Mucosa of stomach (tissue), 1 donor: Measurements from ENCODE around the gene PAF1.
A peak's percentile ranks its signal among the peaks of the same experiment; 100 is the strongest.
"Not testable (repeated sequence)": the region's sequence is repeated elsewhere in the genome, so short reads cannot be mapped to it uniquely, and the experiment has no call there.

Source experiments
- H3K27me3 ChIP-seq: one replicate; pipeline ENCODE4 v1.7.0; 2013; ENCODE audit warnings: mild to moderate bottlenecking, low read length; ENCODE audit not compliant: control insufficient read depth, insufficient read depth
- H3K36me3 ChIP-seq: one replicate; pipeline ENCODE4 v1.7.0; 2013; ENCODE audit warnings: low read length; ENCODE audit not compliant: control insufficient read depth, insufficient read depth
- H3K4me1 ChIP-seq: one replicate; pipeline ENCODE4 v1.7.0; 2013; ENCODE audit warnings: mild to moderate bottlenecking, low read length; ENCODE audit not compliant: control insufficient read depth, insufficient read depth
- H3K4me3 ChIP-seq: one replicate; pipeline ENCODE4 v1.7.0; 2013; ENCODE audit warnings: low read length
- H3K9ac ChIP-seq: one replicate; pipeline ENCODE4 v1.7.0; 2013; ENCODE audit warnings: mild to moderate bottlenecking, low read length, moderate library complexity
- H3K9me3 ChIP-seq: one replicate; pipeline ENCODE4 v1.7.0; 2013; ENCODE audit warnings: mild to moderate bottlenecking, low read length, moderate library complexity; ENCODE audit not compliant: control insufficient read depth
- donor health status: Pancreatic carcinoma.

The PAF1 gene

DNA sequence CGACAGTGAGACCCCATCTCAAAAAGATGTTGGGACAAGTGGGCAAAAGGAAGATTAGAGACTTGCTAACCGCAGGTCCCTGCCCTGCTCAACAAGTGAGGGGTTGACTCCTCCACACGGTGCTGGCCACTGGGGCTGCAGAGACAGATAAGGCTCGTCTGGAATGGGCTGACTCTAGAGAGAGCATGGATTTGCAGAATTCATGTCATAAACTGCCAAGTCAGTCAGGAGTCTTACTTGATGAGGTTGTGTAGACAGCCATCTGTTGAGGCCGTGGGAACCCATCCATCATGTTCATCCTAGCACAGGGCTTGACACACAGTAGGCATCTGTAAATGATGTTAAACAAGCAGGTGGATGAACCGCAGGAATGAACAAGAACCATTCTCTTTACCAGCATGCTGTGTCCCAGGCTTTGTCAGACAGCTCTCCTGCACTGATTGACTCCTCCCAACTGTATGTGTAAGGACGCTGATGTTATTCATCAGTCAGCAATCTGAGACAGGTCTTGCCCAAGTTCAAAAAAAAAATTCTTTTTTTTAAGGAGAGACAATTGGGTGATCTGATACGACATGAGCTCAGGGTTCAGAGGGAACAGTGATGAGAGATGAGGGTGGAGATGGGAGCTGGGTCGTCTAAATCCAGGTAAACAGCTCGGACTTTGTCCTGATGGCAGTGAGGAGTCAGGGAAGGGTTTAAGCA, 8.8 kb downstream of the PAF1 start:
- no peaks in the 10 kb centered on the region for H3K27me3 ChIP-seq
- H3K36me3 ChIP-seq = peaks cover 37% of the 10 kb centered on the region
- no peaks in the 10 kb centered on the region for H3K9me3 ChIP-seq
- H3K4me1 ChIP-seq = no peaks in the 10 kb centered on the region
- no peak overlapping the region for H3K4me3 ChIP-seq
- no peak overlapping the region for H3K9ac ChIP-seq

DNA sequence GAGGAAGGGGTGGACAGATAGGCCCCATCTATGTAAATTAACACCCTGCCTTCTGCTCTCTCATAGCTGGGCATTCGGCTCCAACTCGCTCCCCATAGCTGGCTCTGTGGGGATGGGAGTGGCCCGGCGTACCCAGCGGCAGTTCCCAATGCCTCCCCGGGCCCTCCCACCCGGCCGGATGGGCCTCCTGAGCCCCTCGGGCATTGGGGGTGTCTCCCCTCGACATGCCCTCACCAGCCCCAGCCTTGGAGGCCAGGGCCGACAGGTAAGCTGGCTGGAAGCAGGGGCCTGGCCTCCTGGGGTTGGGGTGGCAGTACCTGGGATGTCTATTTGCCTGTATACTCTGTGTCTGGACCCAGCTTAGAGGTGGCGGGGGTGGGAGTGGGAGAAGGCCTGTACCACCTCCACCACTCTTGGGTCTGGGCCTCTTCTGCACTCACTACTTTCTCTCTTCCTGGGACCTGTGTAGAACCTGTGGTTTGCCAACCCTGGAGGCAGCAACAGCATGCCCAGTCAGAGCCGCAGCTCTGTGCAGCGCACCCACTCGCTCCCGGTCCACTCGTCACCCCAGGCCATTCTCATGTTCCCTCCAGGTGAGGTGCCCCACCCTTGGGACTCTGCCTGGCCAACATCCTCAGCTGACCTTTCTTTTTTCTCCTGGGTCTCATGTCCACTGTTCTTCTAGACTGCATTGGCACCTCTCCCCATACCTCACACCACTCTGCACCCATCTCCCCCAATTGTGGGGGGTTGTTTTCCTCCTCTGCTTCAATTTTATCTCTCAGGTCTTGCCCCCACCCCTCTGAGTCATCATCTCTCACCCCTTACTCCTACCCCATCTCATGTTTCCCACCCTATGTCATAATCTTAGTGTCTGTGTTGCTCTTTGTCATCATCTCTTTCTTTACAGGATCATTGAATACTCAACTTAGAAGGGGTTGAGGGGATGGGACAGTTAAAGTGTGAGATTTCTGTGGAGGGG, 10.1 kb downstream of the PAF1 start:
- H3K9ac ChIP-seq = no peak overlapping the region
- no peaks in the 10 kb centered on the region for H3K27me3 ChIP-seq
- no peaks in the 10 kb centered on the region for H3K4me1 ChIP-seq
- no peak overlapping the region for H3K4me3 ChIP-seq
- peaks cover 41% of the 10 kb centered on the region for H3K36me3 ChIP-seq
- H3K9me3 ChIP-seq = no peaks in the 10 kb centered on the region

DNA sequence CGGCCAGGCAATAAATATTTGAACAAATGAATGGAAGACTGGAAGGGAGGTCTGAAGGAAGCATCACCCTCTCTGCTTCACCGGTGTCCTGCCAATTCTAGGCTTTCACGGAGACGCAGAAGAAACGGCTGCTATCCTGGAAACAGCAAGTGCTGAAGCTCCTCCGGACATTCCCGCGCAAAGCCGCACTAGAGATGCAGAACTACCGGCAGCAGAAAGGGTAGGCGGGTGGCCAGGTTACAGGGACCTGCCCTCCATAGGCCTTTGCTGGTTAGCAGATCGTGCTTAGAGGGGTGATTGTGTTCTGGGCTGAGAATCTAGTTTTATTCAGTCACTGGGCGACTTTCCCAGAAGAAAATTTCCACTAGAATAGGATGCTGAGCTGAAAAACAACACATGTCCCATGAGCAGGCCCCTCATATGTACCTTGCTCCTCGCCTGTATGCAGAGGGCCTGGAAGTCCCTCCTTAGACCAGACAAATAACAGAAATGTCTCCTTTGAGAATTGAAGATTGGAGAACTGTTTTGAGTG, 11.0 kb downstream of the PAF1 start:
- Histone ChIP-seq H3K27me3 (no peaks in the 10 kb centered on the region), H3K4me1 (no peaks in the 10 kb centered on the region), H3K9me3 (no peaks in the 10 kb centered on the region), H3K9ac (no peak overlapping the region), H3K4me3 (no peak overlapping the region), H3K36me3 (peaks cover 45% of the 10 kb centered on the region)

DNA sequence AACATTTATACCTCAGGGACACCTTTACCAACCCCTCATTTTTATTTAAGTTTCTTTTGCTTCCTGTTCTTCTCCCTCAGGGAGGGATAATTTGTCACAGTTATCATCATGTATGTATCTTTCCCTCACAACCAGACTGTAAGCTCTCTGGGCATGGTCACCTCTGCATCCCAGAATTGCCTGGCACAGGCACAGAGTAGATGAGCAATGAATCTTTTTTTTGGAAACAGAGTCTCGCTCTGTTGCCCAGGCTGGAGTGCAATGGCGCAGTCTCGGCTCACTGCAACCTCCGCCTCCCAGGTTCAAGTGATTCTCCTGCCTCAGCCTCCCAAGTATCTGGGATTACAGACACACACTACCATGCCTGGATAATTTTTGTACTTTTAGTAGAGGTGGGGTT, 11.5 kb downstream of the PAF1 start:
- not testable (repeated sequence) for H3K9ac ChIP-seq, H3K4me1 ChIP-seq, H3K9me3 ChIP-seq, H3K4me3 ChIP-seq, H3K27me3 ChIP-seq
- H3K36me3 ChIP-seq = peaks cover 45% of the 10 kb centered on the region

DNA sequence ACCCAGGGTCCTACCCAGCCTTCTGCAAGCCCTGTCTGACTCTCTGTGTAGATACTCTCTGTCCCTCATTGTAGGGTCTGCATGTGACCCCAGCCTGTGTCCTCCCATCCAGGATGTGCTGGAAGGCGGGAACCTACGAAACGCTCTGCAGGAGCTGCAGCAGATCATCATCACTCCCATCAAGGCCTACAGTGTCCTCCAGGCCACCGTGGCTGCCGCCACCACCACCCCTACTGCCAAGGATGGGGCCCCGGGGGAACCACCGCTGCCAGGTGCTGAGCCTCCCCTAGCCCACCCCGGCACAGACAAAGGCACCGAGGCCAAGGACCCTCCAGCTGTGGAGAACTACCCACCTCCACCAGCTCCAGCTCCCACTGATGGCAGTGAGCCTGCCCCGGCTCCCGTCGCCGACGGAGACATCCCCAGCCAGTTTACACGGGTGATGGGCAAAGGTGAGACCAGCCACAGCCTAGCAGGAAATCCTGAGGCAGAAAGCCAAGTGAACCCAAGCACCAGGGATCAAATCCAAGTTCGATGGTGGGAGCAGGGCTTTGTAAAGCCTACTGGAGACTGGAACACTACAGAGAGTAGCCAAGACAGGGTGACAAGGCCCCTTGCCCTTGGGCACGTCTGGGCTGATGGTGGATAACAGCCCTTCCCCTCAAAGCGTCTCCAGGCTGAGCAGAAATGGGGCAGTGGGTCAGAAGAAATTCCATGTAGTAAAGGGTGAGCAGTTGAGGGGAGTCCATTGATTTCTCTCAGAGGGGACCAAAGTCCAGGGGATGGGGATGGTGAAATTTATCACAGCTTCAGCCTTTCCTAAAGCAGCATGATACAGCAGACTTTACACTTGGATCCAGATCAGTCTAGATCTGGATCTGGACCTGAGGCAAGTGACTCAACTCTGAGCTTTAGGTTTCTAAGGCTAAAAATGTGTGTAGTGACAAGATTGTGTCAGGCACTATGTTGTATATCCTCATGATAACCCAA, 13.2 kb downstream of the PAF1 start:
- Histone ChIP-seq H3K27me3 (no peaks in the 10 kb centered on the region), H3K4me1 (peaks cover 6% of the 10 kb centered on the region), H3K9ac (no peak overlapping the region), H3K4me3 (no peak overlapping the region), H3K9me3 (no peaks in the 10 kb centered on the region), H3K36me3 (peaks cover 45% of the 10 kb centered on the region)

DNA sequence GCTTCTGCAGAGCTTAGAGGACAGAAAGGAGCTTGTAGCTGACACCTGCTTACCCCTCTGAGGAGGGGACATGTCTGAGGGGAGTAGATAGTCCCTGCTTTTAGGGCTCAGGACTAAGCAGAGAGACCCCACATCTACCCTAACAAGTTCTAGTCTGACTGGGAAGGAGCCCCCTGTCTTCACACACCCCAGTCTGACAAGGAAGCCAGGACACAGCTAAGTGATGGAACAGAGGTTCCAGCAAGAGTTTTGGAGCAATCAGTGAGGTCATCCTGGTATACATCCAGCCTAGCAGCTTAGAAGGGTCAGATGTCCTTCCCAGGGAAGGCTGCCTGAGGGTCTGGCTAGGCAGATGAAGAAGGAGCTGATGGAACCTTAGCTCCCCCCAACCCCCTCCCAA, 15.0 kb downstream of the PAF1 start:
- Histone ChIP-seq H3K36me3 (peaks cover 40% of the 10 kb centered on the region), H3K4me1 (peaks cover 13% of the 10 kb centered on the region), H3K9me3 (no peaks in the 10 kb centered on the region), H3K9ac (no peak overlapping the region), H3K4me3 (no peak overlapping the region), H3K27me3 (no peaks in the 10 kb centered on the region)

DNA sequence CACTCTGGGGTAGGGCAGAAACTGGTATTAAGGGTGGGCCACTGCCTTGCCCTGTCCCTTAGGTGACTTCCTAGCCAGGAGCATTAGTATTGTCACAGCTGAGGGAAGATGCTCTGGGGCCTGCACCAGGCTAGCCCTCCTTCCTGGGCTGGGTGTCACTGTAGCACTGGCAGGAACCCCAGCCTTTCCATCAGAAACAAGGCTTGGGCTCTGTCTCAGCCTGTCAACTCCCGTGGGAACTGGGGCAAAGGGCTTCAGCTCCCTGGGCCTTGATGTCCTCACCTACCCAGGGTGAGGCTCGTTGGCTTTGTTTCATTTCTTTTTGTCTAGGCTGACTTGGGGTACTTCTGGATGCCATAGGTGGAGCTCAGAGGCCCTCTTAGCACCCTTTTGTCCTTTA, 18.0 kb downstream of the PAF1 start:
- no peak overlapping the region for H3K4me3 ChIP-seq
- H3K27me3 ChIP-seq = no peaks in the 10 kb centered on the region
- H3K9me3 ChIP-seq = no peaks in the 10 kb centered on the region
- peaks cover 28% of the 10 kb centered on the region for H3K36me3 ChIP-seq
- H3K4me1 ChIP-seq = peaks cover 13% of the 10 kb centered on the region
- H3K9ac ChIP-seq = peak overlapping the region; percentile 18

DNA sequence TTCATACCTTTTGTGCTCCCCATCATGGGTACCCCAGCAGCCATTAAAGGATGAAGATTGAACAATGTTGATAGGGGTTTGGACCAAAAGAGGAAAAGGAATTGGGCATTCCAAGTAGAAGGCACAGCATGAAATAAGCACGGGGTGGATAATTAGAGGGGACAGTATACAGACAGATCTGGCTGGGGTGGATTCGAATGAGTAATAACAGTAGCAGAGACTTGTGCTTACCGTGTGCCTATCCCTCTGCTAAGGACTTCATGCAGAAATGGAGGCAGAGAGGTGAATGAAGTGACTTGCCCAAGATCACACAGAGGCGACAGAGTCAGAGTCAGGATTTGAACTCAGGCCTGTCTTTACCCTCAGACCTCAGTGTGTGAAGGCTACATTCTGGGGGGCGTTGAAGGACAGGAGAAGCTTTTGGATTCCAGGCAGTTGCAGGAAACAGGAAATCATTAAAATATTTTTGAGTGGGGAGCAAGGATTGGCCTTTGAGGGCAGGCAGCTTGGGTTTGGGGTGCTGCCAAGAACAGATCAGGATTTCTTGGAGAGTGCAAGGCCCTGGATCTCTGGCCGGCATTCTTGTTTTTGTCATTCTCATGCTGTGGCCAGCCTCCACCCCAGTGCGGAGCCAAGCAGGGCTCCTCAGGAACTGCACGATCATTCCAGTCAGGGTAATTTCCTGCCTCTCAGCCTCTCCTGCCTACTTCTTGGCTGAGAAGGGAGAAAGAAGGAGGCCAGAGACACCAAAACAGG, 18.7 kb downstream of the PAF1 start:
- H3K9me3 ChIP-seq = no peaks in the 10 kb centered on the region
- H3K9ac ChIP-seq = peak overlapping the region; percentile 18
- H3K27me3 ChIP-seq = no peaks in the 10 kb centered on the region
- peaks cover 13% of the 10 kb centered on the region for H3K4me1 ChIP-seq
- no peak overlapping the region for H3K4me3 ChIP-seq
- H3K36me3 ChIP-seq = peaks cover 21% of the 10 kb centered on the region

DNA sequence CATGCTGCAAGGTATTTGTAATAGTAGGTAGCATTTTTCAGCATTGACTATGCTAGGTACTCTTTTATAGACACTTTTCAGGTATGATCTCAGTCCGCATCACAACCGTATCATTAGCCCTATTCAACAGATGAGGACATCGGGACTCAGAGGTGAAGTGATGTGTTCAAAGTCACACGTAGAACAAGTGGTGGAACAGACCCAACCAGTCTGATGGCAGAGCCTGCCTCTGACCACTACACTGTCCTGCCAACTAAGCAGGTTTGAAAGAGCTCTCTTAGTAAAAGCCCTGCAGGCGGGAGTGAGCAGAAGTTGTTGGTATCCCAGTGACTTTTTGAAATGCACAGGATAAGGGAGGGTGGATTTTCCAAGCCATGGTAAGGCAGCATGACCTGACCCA, 20.2 kb downstream of the PAF1 start:
- Histone ChIP-seq H3K4me1 (peaks cover 13% of the 10 kb centered on the region), H3K4me3 (no peak overlapping the region), H3K9ac (no peak overlapping the region), H3K27me3 (no peaks in the 10 kb centered on the region), H3K9me3 (no peaks in the 10 kb centered on the region), H3K36me3 (peaks cover 9% of the 10 kb centered on the region)

DNA sequence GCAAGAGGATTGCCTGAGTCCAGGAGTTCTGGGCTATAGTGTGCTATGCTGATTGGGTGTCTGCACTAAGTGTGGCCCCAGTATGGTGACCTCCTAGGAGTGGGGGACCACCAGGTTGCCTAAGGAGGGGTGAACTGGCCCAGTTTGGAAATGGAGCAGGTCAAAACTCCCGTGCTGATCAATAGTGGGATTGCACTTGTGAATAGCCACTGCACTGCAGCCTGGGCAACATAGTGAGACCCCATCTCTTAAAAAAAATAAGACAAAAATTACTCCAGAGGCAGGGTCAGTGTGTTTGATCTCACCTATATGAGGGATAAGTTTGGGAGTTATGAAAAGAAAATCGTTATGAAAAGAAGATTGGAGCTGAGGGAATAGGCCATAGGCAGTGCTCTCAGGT, 21.7 kb downstream of the PAF1 start:
- no peaks in the 10 kb centered on the region for H3K9me3 ChIP-seq
- H3K9ac ChIP-seq = no peak overlapping the region
- H3K27me3 ChIP-seq = no peaks in the 10 kb centered on the region
- H3K36me3 ChIP-seq = peaks cover 5% of the 10 kb centered on the region
- no peak overlapping the region for H3K4me3 ChIP-seq
- peaks cover 13% of the 10 kb centered on the region for H3K4me1 ChIP-seq

DNA sequence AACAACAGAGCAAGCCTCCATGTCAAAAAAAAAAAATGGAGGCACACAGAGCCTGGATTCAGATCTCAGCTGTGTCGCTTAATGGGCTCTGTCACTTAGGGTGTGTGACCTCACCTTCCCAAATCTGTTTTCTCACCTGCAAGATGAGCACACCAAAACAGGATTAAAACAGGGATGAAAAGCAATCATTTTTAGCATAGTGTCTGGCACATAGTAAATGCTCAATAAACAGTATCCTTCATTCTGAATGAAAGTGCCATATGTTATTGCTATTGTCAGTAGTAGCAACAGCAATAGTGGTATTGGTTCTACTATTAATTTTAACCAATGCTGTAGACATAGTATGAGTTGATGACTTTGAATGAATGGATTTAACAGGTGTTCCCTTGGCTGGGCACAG, 25.4 kb downstream of the PAF1 start:
- Histone ChIP-seq H3K9ac (no peak overlapping the region), H3K4me3 (no peak overlapping the region), H3K4me1 (peaks cover 15% of the 10 kb centered on the region), H3K36me3 (peaks cover 2% of the 10 kb centered on the region), H3K27me3 (no peaks in the 10 kb centered on the region), H3K9me3 (no peaks in the 10 kb centered on the region)
